ENCODE data around the gene LIPC.

DNA sequence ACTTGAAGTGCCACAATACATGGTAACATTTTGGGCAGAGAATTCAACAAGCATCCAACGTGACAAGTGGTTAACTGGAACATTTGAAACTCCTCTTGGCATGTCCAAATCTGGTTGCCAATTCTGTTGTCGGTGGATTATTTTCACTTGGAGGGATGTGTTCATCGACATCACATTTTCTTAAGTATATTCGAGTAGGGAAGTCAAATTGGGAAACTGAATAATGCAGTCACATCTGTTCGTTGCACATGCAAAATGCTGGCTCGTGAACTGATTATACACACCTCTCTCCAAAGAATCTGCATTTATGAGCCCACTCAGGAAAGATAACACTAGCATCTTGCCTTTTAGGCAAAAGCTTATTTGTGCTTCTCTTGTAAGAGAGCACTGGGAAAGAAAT, 139.7 kb downstream of the LIPC start:
- TF ChIP-seq, protein P1, sequence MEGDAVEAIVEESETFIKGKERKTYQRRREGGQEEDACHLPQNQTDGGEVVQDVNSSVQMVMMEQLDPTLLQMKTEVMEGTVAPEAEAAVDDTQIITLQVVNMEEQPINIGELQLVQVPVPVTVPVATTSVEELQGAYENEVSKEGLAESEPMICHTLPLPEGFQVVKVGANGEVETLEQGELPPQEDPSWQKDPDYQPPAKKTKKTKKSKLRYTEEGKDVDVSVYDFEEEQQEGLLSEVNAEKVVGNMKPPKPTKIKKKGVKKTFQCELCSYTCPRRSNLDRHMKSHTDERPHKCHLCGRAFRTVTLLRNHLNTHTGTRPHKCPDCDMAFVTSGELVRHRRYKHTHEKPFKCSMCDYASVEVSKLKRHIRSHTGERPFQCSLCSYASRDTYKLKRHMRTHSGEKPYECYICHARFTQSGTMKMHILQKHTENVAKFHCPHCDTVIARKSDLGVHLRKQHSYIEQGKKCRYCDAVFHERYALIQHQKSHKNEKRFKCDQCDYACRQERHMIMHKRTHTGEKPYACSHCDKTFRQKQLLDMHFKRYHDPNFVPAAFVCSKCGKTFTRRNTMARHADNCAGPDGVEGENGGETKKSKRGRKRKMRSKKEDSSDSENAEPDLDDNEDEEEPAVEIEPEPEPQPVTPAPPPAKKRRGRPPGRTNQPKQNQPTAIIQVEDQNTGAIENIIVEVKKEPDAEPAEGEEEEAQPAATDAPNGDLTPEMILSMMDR (IDR thresholded peaks at IDR 0.05; ENCODE audit: extremely low read depth in 1 of 2, insufficient read depth in 1 of 2, low read depth in 1 of 2, low read length in 2 of 2): no peak
- no peak for TF ChIP-seq EZH2 (IDR thresholded peaks at IDR 0.05; ENCODE audit: borderline replicate concordance, low read depth, low read length, severe bottlenecking)

Data from endothelial cell of umbilical vein (primary cell).